GM18502 (cell line): ENCODE measurements around the gene PEX14.

Experiments
- ATAC-seq: cut with Tn5 transposase; IDR thresholded peaks from one replicate; pipeline ENCODE4 v1.9.1; 2021; ENCODE audit warnings: mild to moderate bottlenecking; ENCODE audit not compliant: unreplicated experiment, poor library complexity

Gene PEX14

GRCh38 chr1:10672343-10673050, 197.7 kb downstream of the PEX14 start:
- no peak for ATAC-seq

- ATAC-seq = no peak
These were observed 198.5 kb downstream of the PEX14 start for GRCh38 chr1:10673109-10673711.

GRCh38 chr1:10674222-10674621, 199.5 kb downstream of the PEX14 start:
- ATAC-seq = no peak

GRCh38 chr1:10674700-10675609, 200.2 kb downstream of the PEX14 start:
- no peak for ATAC-seq

GRCh38 chr1:10675813-10676212, 201.1 kb downstream of the PEX14 start:
- no peak for ATAC-seq

GRCh38 chr1:10676963-10677362, 202.2 kb downstream of the PEX14 start:
- ATAC-seq = no peak

GRCh38 chr1:10677491-10678391, 203.0 kb downstream of the PEX14 start:
- ATAC-seq = no peak

GRCh38 chr1:10678402-10678801, 203.7 kb downstream of the PEX14 start:
- ATAC-seq = no peak

- ATAC-seq = no peak
These were observed 204.1 kb downstream of the PEX14 start for GRCh38 chr1:10678852-10679251.

GRCh38 chr1:10679496-10680220, 204.9 kb downstream of the PEX14 start:
- ATAC-seq = no peak
